GM21367 (cell line): ENCODE results near the gene LSG1.
"Not testable (repeated sequence)": the region's sequence is repeated elsewhere in the genome, so short reads cannot be mapped to it uniquely, and the experiment has no call there.

Source experiments
- ATAC-seq: cut with Tn5 transposase; IDR thresholded peaks from one replicate; pipeline ENCODE4 v1.9.1; 2021; ENCODE audit not compliant: unreplicated experiment

Gene LSG1

GRCh38 chr3:194658477-194659242 lies 13.3 kb downstream of the LSG1 start:
- ATAC-seq: no peak

GRCh38 chr3:194657439-194657838 lies 14.6 kb downstream of the LSG1 start:
- no peak for ATAC-seq

GRCh38 chr3:194654443-194654842 lies 17.5 kb downstream of the LSG1 start:
- peak; percentile 58 for ATAC-seq

- ATAC-seq: no peak
Observed at GRCh38 chr3:194647747-194648146, 24.2 kb downstream of the LSG1 start.

GRCh38 chr3:194642769-194643168 lies 29.2 kb downstream of the LSG1 start:
- ATAC-seq: no peak

- no peak for ATAC-seq
Observed at GRCh38 chr3:194640829-194641228, 31.2 kb downstream of the LSG1 start.

GRCh38 chr3:194638991-194639605 lies 32.9 kb downstream of the LSG1 start:
- no peak for ATAC-seq

GRCh38 chr3:194637541-194638400 lies 34.2 kb downstream of the LSG1 start:
- no peak for ATAC-seq

GRCh38 chr3:194637066-194637465 lies 34.9 kb downstream of the LSG1 start:
- no peak for ATAC-seq

GRCh38 chr3:194633349-194634004 lies 38.5 kb downstream of the LSG1 start, which contains the start of gene TMEM44:
TSS of gene TMEM44 (minus strand) at chr3:194633419. CDS start at chr3:194633215, 204 bp downstream.
- ATAC-seq: peak; percentile 81

GRCh38 chr3:194632809-194633348 lies 39.1 kb downstream of the LSG1 start:
- peak; percentile 47 for ATAC-seq

- ATAC-seq: no peak
Observed at GRCh38 chr3:194632226-194632808, 39.7 kb downstream of the LSG1 start.

GRCh38 chr3:194631696-194632095 lies 40.3 kb downstream of the LSG1 start:
- no peak for ATAC-seq

- ATAC-seq: not testable (repeated sequence)
Observed at GRCh38 chr3:194630681-194631080, 41.3 kb downstream of the LSG1 start.

GRCh38 chr3:194624956-194625355 lies 47.0 kb downstream of the LSG1 start:
- no peak for ATAC-seq

GRCh38 chr3:194623449-194624290 lies 48.3 kb downstream of the LSG1 start:
- ATAC-seq: no peak

GRCh38 chr3:194622621-194623340 lies 49.2 kb downstream of the LSG1 start:
- no peak for ATAC-seq

- no peak for ATAC-seq
Observed at GRCh38 chr3:194621947-194622346, 50.0 kb downstream of the LSG1 start.

GRCh38 chr3:194620196-194620595 lies 51.8 kb downstream of the LSG1 start:
- ATAC-seq: no peak
